A549 treated with CORT108297 at 1 μM for 4 hours (cell line): ENCODE results near the gene DLG3. TPM values are rescaled to one million over a fixed set of nuclear protein-coding genes. Genes with fewer than 3 reads are reported as not detected.

Experiments
- total RNA-seq: library from RNA; stranded (reverse); fragments of 200-300 nt; extraction: Qiagen RNA extraction; gene quantifications from 5 replicates; pipeline ENCODE4 v1.2.3, GENCODE V29; 2022

Gene DLG3
- total RNA-seq, result 2.9 to 4.0 TPM (median 3.2 TPM) in 5 replicates

DNA sequence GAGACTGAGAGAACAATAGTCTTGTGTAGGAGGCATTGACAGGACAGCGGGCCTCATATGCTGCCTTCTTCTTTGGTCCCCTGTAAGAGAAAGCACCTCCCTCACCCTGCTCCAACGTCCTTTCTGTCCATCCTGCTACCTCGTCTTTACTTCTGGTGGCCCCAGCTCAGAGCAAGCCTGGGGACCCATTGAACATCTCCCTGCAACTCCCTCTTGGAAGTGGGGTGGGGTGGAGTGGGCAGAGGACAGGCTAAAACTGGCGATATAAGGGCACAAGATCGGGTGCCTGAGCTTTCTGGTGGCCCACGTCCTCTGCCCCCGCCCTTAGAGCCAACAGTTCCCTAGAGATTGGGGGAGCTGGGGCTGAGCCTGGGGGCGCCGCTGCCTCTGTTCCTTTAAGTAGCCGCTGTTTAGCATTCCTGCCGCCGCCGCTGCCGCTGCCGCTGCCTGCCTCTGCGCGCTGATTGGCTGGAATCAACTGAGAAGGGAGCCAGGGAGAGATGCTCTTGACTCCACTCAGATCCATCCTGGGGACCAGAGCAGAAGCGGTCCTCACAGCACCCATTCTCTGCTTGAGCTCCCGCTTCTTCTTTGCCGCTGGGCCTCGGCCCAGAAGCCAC, at the start of gene DLG3:
Gene DLG3 (plus strand): TSS at position 510 of the 620 bp plus-strand sequence. CDS start 367 bp downstream, outside the sequence.

DNA sequence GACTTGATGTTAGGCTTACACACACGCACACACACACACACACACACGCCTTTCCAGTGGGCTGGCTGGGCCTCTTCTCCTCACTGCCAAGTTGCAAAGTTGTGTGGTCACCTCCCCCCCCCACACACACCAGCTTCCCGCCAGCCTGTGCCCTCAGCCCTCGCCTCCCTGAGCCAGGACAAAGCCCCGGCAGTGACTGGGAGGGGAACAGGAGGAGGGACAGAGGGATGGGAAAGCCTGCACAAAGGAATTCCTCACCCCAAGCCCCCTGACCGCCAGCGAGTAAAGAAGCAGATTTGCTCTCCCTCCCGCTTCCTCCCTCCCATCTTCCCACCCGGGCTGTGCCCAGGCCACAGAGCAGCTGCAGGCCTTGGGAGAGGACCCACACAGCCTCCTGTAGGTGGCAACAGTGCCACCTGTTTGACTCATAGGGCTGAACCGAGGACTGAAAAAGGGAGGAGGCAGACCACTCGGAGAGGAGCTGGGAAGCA, 21.7 kb upstream of the DLG3 start, which contains the start of gene GDPD2:
Gene GDPD2 (plus strand): TSS at position 464 of the 491 bp plus-strand sequence. CDS start 1,671 bp downstream, outside the sequence.

Other genes with a start within 250 kb of the DLG3 start
- gene AWAT1, start 210.2 kb upstream of the DLG3 start, total RNA-seq, result not detected in 5 replicates
- gene P2RY4, start 184.6 kb upstream of the DLG3 start, total RNA-seq, result not detected in 5 replicates
- not detected in 5 replicates for gene ARR3, start 176.5 kb upstream of the DLG3 start, total RNA-seq
- gene RAB41, start 162.7 kb upstream of the DLG3 start, total RNA-seq, result not detected in 5 replicates
- 84.8 to 112 TPM (median 89.1 TPM) in 5 replicates for gene PDZD11, start 154.9 kb upstream of the DLG3 start, total RNA-seq
- 23.9 to 28.7 TPM (median 28.5 TPM) in 5 replicates for gene KIF4A, start 154.7 kb upstream of the DLG3 start, total RNA-seq
- 0.05 to 0.06 TPM (median 0.06 TPM) in 5 replicates for gene GDPD2, start 21.5 kb upstream of the DLG3 start, total RNA-seq